Measurements from ENCODE around the gene PRDM8.

PRDM8 gene

DNA sequence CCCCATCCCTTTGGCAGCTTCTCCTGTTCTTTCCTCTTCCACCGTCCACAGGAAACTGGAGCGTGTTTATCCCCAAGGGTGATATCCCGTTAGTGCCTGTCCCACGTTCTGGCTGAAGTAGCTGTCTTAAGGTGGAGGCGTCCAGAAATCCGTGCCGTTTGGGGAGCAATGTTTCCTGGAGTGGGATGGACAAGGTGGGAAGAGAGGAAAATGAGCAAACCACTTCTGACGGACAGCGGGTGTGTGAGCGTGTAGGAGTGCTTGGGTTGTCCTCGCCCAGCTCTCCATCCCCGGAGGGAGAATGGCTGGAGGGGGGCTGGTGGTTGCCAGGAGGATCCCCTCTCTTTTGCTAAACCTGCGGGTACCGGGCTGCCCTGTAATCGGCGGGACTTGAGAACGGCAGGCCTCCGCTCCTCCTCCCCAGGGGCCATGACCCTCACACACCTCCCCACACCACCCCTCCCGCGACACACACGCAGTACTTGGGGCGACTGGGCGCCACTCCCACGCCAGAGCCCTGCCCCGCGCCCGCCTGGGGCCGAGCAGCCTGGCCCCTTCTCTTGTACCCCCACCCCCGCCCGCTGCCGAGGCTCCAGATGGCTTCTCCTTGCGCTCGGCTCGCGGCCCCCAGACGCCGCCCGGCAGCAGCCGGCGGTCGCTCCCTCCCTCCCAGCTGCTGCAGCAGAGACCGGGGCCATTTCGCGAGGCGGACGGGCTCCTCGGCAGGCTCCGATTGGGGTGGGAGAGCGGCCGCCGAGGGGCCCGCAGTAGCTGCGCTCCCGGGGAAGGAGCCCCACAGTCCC, 13.9 kb upstream of the PRDM8 start:
- no peak for DNase-seq (ENCODE audit: low read depth in 2 of 2)

DNA sequence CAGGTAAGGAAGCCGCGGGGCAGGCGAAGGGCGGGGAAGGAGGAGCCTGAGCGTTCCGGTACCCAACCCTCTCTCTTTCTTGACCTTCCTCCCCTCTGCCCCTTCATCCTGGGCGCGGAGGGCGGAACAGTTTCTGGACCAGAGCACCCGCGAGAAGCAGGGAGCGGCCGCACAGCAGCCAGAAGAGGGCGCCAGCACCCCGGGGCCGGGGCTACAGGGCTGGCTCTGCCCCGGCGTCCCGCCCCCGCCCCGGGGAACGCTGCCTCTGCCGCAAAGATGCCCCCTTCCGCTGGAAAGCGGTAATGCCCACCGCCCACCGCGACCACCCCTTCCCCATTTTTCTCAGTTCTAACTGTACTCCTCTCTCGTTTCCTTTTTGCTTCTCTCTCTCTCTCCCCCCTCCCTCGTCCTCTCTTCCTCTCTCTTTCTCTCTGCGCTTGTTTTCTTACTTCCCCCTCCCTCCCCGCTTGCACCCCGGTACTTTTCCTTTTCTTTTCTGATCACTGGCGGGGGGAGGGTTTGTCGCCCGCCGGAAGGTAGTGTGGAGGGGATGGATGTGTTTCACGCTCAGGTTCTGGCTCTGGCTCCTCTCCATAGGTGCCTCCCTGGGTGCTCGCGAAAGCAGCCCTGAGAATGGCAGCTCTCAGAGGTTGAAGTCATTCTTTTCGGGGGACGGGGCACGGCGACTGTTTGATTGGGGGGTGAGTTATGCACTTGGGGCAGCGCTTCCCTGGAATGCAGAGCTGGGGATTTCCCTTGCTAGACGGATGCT, 13.1 kb upstream of the PRDM8 start:
- DNase-seq (ENCODE audit: low read depth in 2 of 2), result peak; percentile 85 to 90

DNA sequence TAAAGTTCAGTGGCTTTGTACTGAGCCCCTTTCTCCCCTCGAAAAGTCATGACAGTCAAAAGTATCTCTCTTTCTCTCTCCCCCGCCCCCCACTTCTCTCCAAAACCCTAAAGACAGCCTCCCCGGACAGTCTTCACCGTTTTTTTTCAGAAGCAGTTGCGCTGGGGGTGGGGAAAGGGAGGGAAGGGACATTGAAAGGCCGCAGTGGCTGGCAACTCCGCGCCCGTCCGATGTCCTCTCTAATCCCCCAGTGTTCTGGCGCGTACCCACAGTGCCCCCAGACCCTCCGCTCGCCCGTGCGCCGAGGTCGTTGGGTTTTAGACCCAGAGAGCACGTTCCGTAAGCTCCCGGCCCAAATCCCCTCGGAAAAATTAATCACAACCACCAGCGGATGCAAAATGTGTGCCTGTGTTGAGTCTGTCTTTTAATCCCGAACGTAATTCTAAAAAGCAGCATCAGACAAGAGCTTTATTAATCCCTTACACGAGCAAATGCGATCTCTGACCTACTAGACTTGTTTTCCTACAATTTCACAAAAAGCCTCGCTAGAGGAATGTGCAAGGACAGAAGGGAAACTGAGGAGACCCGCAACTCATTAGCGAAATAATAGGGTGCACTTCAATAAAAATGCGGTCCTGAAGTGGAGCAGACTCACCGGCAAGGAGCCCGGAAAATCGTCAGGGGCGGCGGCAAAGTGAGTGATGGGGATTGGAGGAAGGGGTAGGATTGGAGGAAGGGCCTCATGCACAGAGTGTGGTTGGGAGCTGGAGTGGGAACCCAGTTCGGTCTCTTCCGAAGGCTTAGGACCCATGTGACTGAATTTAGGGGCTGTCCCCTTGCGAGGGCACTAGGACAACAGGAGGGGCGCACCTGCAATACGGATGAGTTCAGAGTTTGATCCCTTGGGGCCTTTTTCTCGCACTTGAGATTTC, 12.2 kb upstream of the PRDM8 start:
- DNase-seq (ENCODE audit: low read depth in 2 of 2), result no peak

- DNase-seq (ENCODE audit: low read depth in 2 of 2), result no peak
These were observed 11.3 kb upstream of the PRDM8 start for GRCh38 chr4:80185787-80186548.

DNA sequence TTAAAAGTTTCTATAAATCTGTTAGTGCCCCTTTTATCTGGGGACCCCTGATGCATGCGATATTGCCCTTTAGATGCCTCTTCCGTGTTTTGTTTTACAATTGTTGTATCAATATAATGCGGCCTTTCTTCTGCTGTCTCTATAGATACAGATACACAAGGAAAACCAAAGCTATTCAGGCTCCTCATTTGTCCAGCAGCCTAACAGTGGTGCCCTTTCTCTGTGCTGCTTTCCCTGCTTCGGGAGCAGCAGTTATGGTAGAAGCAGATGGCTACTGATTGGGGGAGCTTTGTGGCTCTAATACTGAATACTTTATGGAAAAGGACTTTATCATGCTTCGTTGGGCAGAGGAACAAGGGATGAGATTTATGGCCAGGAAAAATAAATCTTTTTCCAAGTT, 10.6 kb upstream of the PRDM8 start:
- no peak for DNase-seq (ENCODE audit: low read depth in 2 of 2)

DNA sequence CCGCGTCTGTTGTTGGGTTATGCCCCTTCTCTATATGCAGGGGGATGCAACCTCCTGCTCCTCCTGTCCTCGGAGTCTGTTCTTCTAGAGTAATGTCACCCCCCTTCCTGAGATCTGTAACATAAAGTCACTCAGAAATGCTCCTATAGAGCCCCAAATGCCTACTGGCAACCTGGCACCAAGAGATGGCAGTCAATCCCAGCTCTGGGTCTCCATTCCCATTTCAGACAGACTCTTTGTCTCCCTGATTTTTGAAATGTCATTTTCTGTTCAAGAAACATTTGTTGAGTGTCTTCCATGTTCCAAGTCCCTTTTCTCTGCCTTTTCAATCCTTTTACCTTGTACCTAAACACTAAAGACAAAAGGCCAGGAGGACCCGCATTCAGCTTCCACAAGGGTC, 9.6 kb upstream of the PRDM8 start:
- no peak for DNase-seq (ENCODE audit: low read depth in 2 of 2)

- no peak for DNase-seq (ENCODE audit: low read depth in 2 of 2)
These were observed 8.9 kb upstream of the PRDM8 start for GRCh38 chr4:80188457-80188800.

DNA sequence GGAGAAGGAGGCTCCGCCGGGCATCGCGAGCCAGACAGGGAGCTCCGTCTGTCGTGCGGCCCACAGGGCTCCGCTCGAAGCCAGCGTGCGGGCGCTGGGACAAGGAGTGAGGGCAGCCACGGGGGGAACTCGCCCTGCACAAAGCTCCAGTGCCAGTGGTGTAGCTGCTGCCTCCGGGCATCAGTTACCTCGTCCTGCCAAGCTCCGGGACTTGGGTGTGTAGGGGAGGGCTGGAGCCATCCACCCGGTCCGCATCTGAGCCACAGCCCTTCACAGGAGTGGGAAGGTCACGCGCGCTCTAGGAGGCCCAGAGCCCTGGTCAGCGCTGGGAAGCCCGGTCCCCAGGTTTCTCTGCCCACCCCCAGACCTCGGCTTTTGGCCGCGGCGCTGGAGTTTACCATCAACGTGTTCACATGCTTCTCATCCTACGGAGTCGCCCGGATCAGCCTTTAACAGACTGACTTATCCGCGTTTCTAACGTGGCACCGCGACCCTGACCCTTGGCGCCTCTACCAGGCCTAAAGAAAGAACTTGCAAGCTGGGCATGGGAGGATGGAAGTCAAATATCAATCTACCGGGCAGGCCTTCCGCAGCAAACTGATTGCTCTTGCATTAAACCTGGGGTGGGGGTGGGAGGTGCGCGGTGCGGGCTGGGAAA, 8.4 kb upstream of the PRDM8 start:
- no peak for DNase-seq (ENCODE audit: low read depth in 2 of 2)

- DNase-seq (ENCODE audit: low read depth in 2 of 2), result no peak
These were observed 7.7 kb upstream of the PRDM8 start for GRCh38 chr4:80189581-80189955.

GRCh38 chr4:80189956-80190677, 7.2 kb upstream of the PRDM8 start:
- no peak for DNase-seq (ENCODE audit: low read depth in 2 of 2)

- DNase-seq (ENCODE audit: low read depth in 2 of 2), result no peak
These were observed 4.9 kb upstream of the PRDM8 start for GRCh38 chr4:80192252-80192866.

DNA sequence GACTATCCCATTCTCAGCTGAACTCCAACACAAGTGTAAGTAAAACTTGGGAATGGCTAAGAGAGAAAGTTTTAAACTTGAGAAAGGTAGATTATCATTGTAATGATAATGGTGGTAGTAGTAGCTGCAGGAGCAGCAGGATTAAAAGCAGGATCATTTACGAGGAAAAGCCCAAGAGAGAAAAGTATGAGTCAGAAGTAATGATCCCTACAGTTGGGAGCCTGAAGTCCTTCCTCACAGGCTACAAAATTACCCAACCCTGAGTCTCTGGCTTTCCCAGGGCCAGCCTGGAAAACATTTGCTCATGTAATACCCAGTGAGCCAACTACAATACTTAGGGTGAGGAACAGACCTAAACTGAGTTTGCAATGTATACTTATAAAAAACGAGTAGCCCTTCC, 4.4 kb upstream of the PRDM8 start:
- DNase-seq (ENCODE audit: low read depth in 2 of 2), result no peak

DNA sequence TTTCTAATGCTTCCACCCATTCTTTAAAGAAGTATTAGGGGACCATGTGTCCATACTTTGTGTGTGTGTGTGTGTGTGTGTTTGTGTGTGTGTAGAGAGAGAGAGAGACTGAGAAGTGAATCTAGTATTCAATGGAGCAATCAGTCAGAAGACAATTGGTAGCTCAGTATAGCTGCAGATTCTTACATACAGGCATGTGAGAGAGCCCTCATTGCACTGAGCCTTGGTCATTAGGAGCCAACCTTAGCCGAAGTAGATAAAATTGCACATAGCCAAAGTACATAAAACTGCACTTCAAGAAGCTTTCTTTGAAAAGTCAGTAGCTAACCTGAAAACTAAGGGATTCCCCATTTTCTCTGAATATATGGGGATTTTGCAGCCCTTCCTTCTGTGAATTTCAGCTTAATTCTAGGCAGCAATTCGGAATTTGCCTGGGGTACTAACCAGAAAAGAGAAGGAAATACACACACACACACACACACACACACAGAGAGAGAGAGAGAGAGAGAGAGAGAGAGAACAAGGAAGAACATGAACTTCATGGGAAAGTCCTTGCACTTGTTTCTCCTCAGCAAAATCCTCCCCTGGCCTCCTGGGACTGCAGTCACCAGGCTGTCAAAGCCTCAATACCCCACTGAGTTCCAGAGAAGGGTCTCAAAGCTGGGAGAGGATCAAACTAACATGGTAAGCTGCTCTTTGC, 1.7 kb upstream of the PRDM8 start:
- DNase-seq (ENCODE audit: low read depth in 2 of 2), result no peak

- no peak for DNase-seq (ENCODE audit: low read depth in 2 of 2)
These were observed 913 bp upstream of the PRDM8 start for GRCh38 chr4:80196259-80196921.

DNA sequence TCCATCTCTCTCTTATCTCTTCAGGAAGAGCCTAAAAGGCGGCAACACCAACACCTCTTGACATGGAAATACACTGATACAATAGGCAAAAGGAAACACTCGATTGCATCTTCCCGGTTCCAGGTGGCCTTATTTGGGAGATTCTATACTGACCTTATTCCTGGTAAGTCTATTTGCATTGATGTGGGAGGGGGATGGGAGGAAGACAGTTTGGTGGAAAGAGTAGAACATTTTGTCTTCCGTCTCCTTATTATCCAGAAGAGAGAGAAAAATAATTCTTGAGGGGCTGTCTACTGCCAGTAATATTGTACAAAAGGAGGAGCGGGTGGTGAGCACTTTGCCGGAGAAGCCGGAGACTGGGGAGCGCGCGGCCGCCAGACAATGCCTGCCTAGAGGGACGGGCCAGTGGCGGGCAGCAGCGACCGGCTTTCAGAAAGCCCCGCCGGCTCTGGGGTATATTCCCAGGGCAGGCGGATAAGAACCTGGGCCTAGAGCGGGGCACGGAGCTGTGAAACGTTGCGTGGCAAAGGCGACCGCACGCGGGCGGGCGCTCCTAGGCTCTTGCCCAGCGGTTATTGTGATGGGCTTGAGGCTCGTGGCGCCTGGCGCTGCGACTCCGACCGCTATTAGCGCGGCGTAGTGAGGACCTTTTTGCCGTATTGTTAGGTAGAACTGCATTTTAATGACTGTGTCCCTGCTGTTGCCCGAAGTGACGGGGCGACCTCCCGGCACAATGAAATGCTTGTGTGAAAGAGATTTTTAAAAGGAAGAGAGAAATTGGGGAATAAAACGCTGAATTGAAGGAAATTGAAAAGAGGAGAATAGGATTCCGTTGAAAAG, 518 bp downstream of the PRDM8 start:
- no peak for DNase-seq (ENCODE audit: low read depth in 2 of 2)

DNA sequence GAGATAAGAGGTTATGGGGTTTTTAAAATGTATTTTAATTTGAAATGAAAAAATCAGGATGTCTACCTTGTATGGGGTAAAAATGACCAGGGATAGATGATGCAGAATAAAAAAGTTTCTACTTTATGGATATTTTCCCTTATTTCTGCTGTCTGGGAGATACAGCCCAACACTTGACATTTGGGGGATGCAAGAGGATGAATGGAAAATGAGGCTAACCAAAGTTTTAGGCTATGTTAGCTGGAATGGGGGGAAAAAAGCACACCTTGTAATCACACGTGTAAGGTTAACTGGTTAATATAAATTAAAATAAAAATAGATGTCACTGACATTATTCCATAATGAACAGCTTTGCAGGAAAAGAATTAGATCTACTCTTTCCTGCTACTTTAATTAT, 1.1 kb downstream of the PRDM8 start:
- DNase-seq (ENCODE audit: low read depth in 2 of 2), result no peak

- no peak for DNase-seq (ENCODE audit: low read depth in 2 of 2)
These were observed 1.8 kb downstream of the PRDM8 start for GRCh38 chr4:80199004-80199560.

DNA sequence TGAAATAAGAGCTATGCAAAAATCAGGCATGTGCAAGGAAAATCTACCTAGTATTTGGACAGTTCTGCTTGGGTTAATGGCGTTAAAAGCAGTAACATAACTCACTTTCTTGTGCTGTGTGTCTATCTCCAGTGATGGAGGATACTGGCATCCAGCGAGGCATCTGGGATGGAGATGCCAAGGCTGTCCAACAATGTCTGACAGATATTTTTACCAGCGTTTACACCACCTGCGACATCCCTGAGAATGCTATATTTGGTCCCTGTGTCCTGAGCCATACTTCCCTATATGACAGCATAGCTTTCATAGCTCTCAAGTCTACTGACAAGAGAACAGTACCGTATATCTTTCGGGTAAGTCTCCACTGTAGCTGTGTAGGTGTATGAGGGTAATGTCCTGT, 2.6 kb downstream of the PRDM8 start:
- DNase-seq (ENCODE audit: low read depth in 2 of 2), result no peak
